Measurements from ENCODE around the gene CAMSAP1.
"Not testable (repeated sequence)": the region's sequence is repeated elsewhere in the genome, so short reads cannot be mapped to it uniquely, and the experiment has no call there.

- TF ChIP-seq ZNF473 (tag by site-specific recombination; IDR thresholded peaks at IDR 0.05); ZBTB11 (tag by site-specific recombination; conservative IDR thresholded peaks at IDR 0.05; ENCODE audit: low read depth); CTCF (tag by site-specific recombination; IDR thresholded peaks at IDR 0.05); KLF1 (tag by site-specific recombination; IDR thresholded peaks at IDR 0.05); ZNF560 (tag by site-specific recombination; IDR thresholded peaks at IDR 0.05; ENCODE audit: borderline replicate concordance); ZNF391 (tag by site-specific recombination; IDR thresholded peaks at IDR 0.05; ENCODE audit: borderline replicate concordance, low read depth); ZNF239 (tag by site-specific recombination; IDR thresholded peaks at IDR 0.05); ZNF785 (tag by site-specific recombination; IDR thresholded peaks at IDR 0.05); ZNF23 (tag by site-specific recombination; IDR thresholded peaks at IDR 0.05; ENCODE audit: borderline replicate concordance); TCF7L2 (IDR thresholded peaks at IDR 0.05; ENCODE audit: borderline replicate concordance, low read depth, low read length); ZBTB8A (tag by site-specific recombination; IDR thresholded peaks at IDR 0.05); KLF10 (tag by site-specific recombination; IDR thresholded peaks at IDR 0.05); REST (tag by site-specific recombination; IDR thresholded peaks at IDR 0.05): not testable (repeated sequence)
Observed at GRCh38 chr9:135943604-135944003, 36.3 kb upstream of the CAMSAP1 start.
